GM12875 (cell line): ENCODE results near the gene LASP1NB.

Source experiments
- H3K4me3 ChIP-seq: one replicate; pipeline ENCODE4 v1.5.1; 2011; ENCODE audit warnings: low read depth, low read length, control low read depth
- TF ChIP-seq, protein P1 (sequence below): IDR thresholded peaks from 2 replicates; pipeline ENCODE4 v1.5.1; 2011; ENCODE audit warnings: low read depth, mild to moderate bottlenecking, control low read depth, inconsistent platforms, low read length, moderate library complexity, borderline replicate concordance; ENCODE audit not compliant: insufficient read depth

LASP1NB gene

DNA sequence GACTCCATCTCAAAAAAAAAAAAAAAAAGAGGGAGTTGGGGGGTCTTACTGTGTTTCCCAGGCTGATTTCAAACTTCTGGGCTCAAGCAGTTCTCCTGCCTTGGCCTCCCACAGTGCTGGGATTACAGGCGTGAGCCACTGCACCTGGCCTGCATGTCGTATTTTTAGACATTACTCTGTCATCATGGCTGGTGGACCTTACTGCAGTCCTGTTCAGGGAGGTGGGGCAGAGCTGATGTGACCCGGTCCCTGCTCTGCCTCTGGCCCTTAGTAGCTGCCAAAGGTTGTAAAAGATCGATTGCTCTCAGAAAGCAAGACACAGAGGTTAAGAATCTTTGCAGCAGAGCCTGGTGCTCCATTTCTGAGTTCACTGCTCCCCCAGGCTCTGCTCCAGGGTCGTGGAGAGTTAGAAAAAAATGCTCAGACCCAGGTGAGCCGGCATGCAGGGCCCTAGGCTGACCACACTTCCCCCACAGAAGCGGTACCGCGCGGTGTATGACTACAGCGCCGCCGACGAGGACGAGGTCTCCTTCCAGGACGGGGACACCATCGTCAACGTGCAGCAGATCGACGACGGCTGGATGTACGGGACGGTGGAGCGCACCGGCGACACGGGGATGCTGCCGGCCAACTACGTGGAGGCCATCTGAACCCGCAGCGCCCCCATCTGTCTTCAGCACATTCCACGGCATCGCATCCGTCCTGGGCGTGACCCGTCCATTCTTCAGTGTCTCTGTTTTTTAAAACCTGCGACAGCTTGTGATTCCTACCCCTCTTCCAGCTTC lies 7.1 kb upstream of the LASP1NB start:
- H3K4me3 ChIP-seq: no peak overlapping the region
- TF ChIP-seq, protein P1, sequence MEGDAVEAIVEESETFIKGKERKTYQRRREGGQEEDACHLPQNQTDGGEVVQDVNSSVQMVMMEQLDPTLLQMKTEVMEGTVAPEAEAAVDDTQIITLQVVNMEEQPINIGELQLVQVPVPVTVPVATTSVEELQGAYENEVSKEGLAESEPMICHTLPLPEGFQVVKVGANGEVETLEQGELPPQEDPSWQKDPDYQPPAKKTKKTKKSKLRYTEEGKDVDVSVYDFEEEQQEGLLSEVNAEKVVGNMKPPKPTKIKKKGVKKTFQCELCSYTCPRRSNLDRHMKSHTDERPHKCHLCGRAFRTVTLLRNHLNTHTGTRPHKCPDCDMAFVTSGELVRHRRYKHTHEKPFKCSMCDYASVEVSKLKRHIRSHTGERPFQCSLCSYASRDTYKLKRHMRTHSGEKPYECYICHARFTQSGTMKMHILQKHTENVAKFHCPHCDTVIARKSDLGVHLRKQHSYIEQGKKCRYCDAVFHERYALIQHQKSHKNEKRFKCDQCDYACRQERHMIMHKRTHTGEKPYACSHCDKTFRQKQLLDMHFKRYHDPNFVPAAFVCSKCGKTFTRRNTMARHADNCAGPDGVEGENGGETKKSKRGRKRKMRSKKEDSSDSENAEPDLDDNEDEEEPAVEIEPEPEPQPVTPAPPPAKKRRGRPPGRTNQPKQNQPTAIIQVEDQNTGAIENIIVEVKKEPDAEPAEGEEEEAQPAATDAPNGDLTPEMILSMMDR: no peak

DNA sequence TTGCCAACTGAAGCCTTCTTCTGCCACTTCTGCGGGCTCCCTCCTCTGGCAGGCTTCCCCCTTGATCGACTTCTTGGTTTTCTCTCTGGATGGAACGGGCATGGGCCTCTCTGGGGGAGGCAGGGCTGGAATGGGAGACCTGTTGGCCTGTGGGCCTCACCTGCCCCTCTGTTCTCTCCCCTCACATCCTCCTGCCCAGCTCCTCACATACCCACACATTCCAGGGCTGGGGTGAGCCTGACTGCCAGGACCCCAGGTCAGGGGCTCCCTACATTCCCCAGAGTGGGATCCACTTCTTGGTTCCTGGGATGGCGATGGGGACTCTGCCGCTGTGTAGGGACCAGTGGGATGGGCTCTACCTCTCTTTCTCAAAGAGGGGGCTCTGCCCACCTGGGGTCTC lies 6.5 kb upstream of the LASP1NB start:
- H3K4me3 ChIP-seq: no peak overlapping the region
- TF ChIP-seq, protein P1: no peak

DNA sequence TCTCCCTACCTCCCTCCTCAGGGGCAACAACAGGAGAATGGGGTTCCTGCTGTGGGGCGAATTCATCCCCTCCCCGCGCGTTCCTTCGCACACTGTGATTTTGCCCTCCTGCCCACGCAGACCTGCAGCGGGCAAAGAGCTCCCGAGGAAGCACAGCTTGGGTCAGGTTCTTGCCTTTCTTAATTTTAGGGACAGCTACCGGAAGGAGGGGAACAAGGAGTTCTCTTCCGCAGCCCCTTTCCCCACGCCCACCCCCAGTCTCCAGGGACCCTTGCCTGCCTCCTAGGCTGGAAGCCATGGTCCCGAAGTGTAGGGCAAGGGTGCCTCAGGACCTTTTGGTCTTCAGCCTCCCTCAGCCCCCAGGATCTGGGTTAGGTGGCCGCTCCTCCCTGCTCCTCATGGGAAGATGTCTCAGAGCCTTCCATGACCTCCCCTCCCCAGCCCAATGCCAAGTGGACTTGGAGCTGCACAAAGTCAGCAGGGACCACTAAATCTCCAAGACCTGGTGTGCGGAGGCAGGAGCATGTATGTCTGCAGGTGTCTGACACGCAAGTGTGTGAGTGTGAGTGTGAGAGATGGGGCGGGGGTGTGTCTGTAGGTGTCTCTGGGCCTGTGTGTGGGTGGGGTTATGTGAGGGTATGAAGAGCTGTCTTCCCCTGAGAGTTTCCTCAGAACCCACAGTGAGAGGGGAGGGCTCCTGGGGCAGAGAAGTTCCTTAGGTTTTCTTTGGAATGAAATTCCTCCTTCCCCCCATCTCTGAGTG lies 5.9 kb upstream of the LASP1NB start:
- TF ChIP-seq, protein P1: no peak

DNA sequence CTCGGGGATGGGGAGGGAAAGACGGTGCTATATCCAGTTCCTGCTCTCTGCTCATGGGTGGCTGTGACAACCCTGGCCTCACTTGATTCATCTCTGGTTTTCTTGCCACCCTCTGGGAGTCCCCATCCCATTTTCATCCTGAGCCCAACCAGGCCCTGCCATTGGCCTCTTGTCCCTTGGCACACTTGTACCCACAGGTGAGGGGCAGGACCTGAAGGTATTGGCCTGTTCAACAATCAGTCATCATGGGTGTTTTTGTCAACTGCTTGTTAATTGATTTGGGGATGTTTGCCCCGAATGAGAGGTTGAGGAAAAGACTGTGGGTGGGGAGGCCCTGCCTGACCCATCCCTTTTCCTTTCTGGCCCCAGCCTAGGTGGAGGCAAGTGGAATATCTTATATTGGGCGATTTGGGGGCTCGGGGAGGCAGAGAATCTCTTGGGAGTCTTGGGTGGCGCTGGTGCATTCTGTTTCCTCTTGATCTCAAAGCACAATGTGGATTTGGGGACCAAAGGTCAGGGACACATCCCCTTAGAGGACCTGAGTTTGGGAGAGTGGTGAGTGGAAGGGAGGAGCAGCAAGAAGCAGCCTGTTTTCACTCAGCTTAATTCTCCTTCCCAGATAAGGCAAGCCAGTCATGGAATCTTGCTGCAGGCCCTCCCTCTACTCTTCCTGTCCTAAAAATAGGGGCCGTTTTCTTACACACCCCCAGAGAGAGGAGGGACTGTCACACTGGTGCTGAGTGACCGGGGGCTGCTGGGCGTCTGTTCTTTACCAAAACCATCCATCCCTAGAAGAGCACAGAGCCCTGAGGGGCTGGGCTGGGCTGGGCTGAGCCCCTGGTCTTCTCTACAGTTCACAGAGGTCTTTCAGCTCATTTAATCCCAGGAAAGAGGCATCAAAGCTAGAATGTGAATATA lies 4.8 kb upstream of the LASP1NB start:
- no peak overlapping the region for H3K4me3 ChIP-seq
- TF ChIP-seq, protein P1: no peak

More for the DNA sequence above, 5.9 kb upstream of the LASP1NB start:
- H3K4me3 ChIP-seq: no peak overlapping the region

DNA sequence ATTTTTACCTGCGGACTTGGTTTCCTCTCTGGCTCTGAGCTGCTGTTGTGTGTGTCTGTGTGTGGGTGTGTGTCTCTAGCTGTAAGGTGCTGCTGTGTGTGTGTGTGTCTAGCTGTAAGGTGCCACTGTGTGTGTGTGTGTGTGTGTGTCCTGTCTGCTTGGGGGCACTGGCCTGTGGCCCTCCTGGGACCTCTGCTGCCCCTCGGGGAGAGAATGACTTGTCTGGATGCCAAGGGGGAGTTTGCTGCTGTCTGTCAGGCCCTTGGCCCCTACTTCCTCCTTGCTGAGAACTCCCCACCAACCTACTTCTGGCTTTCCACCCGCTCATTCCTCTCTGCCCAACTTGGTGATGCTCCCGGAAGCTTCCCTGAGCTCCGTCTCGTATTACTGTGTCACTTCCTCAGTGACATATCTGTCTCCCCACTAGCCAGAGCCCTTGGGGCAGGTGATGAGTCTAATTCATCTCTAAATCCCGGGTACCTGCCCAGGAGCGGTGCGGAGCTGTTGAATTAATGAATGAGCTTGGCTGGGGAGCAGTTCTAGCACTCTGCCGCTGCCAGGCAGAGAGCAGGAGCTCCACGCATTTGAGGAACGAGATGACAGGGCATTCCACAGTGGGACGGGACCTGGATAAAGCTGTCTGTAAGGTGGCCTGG lies 3.5 kb upstream of the LASP1NB start:
- TF ChIP-seq, protein P1: no peak
- H3K4me3 ChIP-seq: no peak overlapping the region

DNA sequence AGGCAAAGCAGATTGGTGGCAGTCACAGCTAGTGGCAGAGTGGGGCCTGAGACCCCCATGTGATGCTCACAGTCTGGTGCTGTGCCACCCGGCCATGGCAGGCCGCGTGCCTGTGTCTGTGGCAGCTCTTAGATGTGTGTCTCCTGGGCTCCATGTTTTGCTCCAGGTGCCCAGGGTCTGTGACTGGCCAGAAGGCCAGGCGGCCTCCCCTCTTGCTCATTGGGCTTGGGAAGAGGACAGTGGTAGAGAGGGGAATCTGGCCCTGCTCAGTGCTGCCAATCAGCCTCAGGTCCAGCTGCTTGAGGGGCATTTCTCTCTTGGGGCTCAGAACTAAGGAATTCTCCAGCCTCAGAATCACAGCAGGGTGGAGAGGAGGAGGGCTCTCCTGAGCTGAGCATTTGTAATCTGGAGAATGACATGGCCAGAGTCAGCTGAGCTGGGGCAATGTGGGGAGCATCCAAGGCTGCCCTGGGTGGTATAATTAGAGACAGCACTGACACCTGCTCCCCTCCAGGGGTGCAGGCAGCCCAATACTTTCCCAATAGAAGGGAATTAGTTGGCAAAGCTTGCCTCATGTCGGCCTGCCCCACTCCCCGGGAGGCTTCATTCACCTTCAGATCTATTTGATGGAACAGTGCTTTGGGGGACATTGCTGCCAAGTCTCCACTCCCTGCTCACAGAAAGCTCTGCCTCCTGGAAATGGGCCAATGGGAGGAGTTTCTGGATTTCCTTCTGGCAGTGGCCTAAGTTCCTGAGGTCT lies 2.7 kb upstream of the LASP1NB start:
- H3K4me3 ChIP-seq: no peak overlapping the region
- TF ChIP-seq, protein P1: no peak
